Liver (tissue), 3 donors: ENCODE measurements around the gene ADAMTS19.

Experiments used
- FOXA1 ChIP-seq: IDR thresholded peaks from 2 replicates; pipeline ENCODE4 v1.6.1; 2016; ENCODE audit warnings: antibody characterized with exemption
- HNF4A ChIP-seq, 2 donors: conservative IDR thresholded peaks; 2 replicates each; pipeline ENCODE4 v1.6.1; 2016; ENCODE audit warnings: antibody characterized with exemption in 2 of 2, mild to moderate bottlenecking in 2 of 2
- RAD21 ChIP-seq, 2 donors: IDR thresholded peaks; 2 replicates each; pipeline ENCODE4 v1.6.1; 2016; ENCODE audit warnings: antibody characterized with exemption in 2 of 2, mild to moderate bottlenecking in 2 of 2
- REST ChIP-seq: IDR thresholded peaks from 2 replicates; pipeline ENCODE4 v1.6.1; 2016; ENCODE audit warnings: antibody characterized with exemption, mild to moderate bottlenecking
- RXRA ChIP-seq, 2 donors: IDR thresholded peaks; 2 replicates each; pipeline ENCODE4 v1.6.1; 2017 to 2018; ENCODE audit warnings: antibody characterized with exemption in 2 of 2, mild to moderate bottlenecking in 1 of 2
- TAF1 ChIP-seq: conservative IDR thresholded peaks from 2 replicates; pipeline ENCODE4 v1.6.1; 2016; ENCODE audit warnings: antibody characterized with exemption, mild to moderate bottlenecking
- TF ChIP-seq, protein P1 (sequence below): fragments of 150-350 bp; IDR thresholded peaks from 2 replicates; pipeline ENCODE4 v1.5.1; 2017; ENCODE audit warnings: improper control_type of control experiment, low read depth, low read length; ENCODE audit not compliant: missing input control
- TF ChIP-seq, protein P2 (sequence below): IDR thresholded peaks from 2 replicates; pipeline ENCODE4 v1.6.1; 2016; ENCODE audit warnings: antibody characterized with exemption
- TF ChIP-seq, protein P3 (sequence below): IDR thresholded peaks from 2 replicates; pipeline ENCODE4 v1.6.1; 2016; ENCODE audit warnings: antibody characterized with exemption
- donor health status: healthy.
- donor health status: healthy.

DNA sequence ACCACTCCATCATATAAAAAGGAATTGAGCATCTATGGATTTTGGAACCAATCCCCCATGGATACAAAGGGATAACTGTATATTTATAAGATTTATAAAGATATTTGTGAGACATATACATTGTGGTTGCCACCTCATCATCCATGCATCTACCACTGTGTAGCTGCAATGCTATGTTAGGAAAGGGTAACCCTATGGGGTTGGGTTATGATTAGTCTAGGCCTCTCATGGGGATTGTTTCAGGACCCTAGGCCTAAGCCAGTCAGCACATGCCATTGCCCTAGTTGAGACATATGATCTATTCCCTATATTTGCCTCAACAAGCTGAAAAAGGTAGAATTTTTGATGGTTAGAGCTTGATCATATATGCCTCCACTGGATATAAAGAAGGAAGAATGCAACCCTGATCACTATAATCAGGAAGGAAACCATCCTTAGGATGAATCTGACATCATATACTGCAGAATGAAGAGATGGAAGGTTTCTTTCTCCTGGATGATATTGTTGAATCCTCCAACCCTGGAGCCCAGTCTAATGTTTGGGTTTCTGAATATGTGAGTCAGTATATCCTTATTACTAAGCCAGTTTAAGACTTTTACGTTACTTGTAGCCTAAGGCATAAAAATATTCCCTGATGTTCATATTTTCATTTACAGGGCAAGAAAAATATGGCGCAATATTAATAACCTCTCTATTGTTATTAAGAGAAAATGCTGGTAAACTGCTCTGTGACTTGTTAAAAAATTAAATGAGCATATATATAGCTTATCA, 94.2 kb downstream of the ADAMTS19 start:
- TF ChIP-seq RXRA (IDR thresholded peaks at IDR 0.05) (no peak), HNF4A (conservative IDR thresholded peaks at IDR 0.05) (no peak), TAF1 (no peak), RAD21 (IDR thresholded peaks at IDR 0.05) (no peak), REST (no peak), FOXA1 (no peak)
- TF ChIP-seq, protein P1, sequence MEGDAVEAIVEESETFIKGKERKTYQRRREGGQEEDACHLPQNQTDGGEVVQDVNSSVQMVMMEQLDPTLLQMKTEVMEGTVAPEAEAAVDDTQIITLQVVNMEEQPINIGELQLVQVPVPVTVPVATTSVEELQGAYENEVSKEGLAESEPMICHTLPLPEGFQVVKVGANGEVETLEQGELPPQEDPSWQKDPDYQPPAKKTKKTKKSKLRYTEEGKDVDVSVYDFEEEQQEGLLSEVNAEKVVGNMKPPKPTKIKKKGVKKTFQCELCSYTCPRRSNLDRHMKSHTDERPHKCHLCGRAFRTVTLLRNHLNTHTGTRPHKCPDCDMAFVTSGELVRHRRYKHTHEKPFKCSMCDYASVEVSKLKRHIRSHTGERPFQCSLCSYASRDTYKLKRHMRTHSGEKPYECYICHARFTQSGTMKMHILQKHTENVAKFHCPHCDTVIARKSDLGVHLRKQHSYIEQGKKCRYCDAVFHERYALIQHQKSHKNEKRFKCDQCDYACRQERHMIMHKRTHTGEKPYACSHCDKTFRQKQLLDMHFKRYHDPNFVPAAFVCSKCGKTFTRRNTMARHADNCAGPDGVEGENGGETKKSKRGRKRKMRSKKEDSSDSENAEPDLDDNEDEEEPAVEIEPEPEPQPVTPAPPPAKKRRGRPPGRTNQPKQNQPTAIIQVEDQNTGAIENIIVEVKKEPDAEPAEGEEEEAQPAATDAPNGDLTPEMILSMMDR: no peak
- TF ChIP-seq, protein P2, sequence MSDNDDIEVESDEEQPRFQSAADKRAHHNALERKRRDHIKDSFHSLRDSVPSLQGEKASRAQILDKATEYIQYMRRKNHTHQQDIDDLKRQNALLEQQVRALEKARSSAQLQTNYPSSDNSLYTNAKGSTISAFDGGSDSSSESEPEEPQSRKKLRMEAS: no peak
- TF ChIP-seq, protein P3, sequence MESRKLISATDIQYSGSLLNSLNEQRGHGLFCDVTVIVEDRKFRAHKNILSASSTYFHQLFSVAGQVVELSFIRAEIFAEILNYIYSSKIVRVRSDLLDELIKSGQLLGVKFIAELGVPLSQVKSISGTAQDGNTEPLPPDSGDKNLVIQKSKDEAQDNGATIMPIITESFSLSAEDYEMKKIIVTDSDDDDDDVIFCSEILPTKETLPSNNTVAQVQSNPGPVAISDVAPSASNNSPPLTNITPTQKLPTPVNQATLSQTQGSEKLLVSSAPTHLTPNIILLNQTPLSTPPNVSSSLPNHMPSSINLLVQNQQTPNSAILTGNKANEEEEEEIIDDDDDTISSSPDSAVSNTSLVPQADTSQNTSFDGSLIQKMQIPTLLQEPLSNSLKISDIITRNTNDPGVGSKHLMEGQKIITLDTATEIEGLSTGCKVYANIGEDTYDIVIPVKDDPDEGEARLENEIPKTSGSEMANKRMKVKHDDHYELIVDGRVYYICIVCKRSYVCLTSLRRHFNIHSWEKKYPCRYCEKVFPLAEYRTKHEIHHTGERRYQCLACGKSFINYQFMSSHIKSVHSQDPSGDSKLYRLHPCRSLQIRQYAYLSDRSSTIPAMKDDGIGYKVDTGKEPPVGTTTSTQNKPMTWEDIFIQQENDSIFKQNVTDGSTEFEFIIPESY: no peak
